Measurements from ENCODE around the gene IL25. TPM values are rescaled to one million over a fixed set of nuclear protein-coding genes. Genes with fewer than 3 reads are reported as not detected.
"Not testable (repeated sequence)": the region's sequence is repeated elsewhere in the genome, so short reads cannot be mapped to it uniquely, and the experiment has no call there.

The IL25 gene
- total RNA-seq, 1 donor from 2014 or later, result not detected

DNA sequence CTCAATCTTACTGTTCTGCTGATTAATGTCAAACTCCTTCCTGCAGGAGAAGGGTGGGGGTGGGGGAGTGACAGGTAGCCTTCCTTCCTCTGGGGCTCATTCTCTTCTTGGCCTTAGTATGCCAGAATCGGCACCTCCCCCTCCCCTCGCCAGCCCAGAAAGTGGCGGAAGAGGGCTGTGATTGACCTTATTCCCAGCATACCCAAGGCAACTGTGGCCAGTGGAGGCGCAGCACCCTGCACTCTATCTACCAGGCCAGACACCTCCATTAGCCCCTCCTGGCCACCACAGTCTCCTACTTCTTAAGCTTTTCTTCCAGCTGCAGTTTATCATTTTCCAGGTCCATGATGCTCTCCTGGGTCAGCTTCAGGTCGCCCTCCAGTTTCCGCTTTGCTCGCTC is 20.0 kb downstream of the IL25 start:
- no peak for DNase-seq

DNA sequence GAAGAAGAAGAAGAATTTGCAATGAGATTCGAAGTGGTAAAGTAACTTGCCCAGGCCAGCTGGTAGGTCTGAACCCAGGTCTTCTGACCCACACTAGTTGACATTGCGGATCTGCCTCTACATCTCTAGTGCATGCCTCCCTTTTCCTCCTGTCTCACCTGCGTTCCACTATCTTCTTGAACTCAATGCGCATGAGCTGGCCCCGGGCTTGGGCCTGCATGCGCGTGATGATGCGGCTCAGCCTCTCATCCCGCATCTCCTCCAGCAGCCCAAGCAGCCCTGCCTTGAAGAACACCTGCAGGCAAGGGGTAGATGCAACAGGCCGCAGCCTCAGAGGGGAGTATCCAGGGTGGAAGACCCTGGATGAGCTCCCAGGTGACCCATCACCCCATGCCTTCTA is 23.5 kb downstream of the IL25 start:
- no peak for DNase-seq

- DNase-seq, result no peak
Measured at GRCh38 chr14:23396781-23397407, 24.3 kb downstream of the IL25 start.

- DNase-seq, result no peak
Measured at GRCh38 chr14:23398348-23398747, 25.7 kb downstream of the IL25 start.

GRCh38 chr14:23399136-23399535 is 26.5 kb downstream of the IL25 start:
- DNase-seq, result no peak

- DNase-seq, result no peak
Measured at GRCh38 chr14:23399591-23399990, 27.0 kb downstream of the IL25 start.

DNA sequence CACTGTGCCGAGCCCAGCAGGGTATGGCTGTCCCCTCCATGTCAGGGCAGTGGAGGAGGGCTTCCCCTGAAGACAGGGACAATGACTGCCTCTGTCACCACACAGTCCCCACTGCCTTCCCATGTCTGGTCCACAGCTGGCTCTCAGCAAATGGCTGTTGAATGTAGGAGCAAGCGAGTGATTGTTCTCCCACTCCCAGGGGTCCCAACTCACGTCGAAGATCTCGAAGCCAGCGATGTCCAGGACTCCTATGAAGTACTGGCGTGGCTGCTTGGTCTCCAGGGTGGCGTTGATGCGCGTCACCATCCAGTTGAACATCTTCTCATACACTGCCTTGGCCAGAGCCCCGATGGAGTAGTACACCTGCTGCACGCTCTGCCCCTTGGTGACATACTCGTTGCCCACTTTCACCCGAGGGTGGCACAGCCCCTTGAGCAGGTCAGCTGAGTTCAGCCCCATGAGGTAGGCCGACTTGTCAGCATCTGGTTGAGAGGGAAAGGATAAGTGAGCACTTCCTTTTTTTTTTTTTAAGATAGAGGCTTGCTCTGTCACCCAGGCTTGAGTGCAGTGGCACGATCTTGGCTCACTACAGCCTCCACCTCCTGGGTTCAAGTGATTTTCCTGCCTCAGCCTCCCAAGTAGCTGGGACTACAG is 28.0 kb downstream of the IL25 start:
- not testable (repeated sequence) for DNase-seq

GRCh38 chr14:23401291-23401690 is 28.7 kb downstream of the IL25 start:
- no peak for DNase-seq

GRCh38 chr14:23402296-23403138 is 29.9 kb downstream of the IL25 start:
- DNase-seq, result no peak

GRCh38 chr14:23403139-23403438 is 30.5 kb downstream of the IL25 start:
- DNase-seq, result no peak

- no peak for DNase-seq
Measured at GRCh38 chr14:23403908-23404307, 31.3 kb downstream of the IL25 start.

DNA sequence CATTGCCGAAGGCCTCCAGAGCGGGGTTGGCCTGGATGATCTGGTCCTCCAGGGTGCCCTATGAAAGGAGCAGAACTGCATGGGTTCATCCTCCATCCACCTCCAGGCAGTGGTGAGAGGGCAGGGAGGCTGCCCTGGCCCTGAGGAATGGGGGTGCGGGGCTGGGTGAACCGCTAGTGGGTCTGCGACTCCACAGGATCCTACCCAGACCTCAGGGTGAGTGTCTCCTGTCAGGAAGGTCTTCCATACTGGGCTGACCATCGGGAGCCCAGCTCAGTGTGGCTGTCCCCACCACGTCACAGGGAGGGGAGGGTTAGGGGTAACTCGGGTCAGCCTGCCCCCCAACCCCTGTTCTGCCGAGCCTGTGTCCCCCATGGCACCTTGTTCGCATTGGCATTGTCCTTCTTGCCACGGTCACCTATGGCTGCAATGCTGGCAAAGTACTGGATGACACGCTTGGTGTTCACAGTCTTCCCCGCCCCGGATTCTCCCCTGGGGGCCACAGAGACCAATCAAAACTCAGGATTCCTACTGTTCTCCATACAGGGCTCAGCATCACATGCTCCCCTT is 31.8 kb downstream of the IL25 start:
- no peak for DNase-seq

GRCh38 chr14:23405096-23405495 is 32.5 kb downstream of the IL25 start:
- no peak for DNase-seq

DNA sequence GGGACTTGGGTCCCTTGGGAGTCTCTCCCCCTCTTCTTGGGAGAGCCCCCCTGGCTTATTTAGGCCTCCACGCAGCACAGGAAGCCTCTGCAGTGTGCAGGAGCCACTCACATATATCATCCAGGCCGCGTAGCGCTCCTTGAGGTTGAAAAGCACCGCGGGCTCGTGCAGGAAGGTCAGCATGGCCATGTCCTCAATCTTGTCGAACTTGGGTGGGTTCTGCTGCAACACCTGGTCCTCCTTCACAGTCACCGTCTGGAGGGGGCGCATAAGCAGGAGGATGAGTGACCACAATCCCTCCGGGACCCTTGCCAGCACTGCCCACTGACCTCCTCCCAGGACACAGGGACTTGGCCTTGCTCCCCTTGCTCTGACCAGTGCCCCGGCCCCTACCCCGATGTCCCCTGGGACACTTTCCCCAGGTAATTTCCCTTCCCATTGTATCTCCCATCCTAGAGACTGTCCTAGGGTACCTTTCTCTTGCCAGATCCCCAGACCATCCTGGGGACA is 33.0 kb downstream of the IL25 start:
- DNase-seq, result no peak

DNA sequence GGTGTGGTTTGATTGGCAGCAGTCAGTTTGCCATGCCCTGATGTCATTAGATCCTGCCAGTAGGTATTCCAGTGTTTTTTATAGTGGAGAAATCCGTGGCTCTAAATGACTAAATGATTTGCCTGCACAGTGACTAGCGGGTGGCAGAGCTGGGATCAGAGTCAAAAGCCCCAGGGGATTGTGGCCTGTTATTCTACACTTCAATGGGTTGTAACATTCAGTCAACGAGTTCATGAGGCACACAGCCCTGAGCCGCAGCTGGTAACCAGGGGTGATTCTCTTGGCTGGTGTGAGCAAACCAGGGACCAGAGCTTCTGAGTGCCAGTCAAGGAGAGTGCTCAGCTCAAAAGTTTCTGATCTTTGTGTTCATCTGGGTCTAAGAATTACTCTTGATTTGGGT is 33.6 kb downstream of the IL25 start:
- no peak for DNase-seq

GRCh38 chr14:23406725-23407355 is 34.2 kb downstream of the IL25 start:
- no peak for DNase-seq

- no peak for DNase-seq
Measured at GRCh38 chr14:23407516-23408306, 35.1 kb downstream of the IL25 start, which contains the start of gene MYH6. Gene MYH6 (minus strand): TSS chr14:23408273. CDS start chr14:23407223, 1,050 bp downstream.

GRCh38 chr14:23408307-23408630 is 35.7 kb downstream of the IL25 start:
- DNase-seq, result no peak

GRCh38 chr14:23409475-23409874 is 36.9 kb downstream of the IL25 start:
- DNase-seq, result no peak

GRCh38 chr14:23409966-23410635 is 37.5 kb downstream of the IL25 start:
- DNase-seq, result no peak
